BE2C (cell line): ENCODE results near the gene DHX16.

Experiments used
- DNase-seq: peaks from one replicate; pipeline ENCODE4 v3.0.0-alpha.2; 2020
- H3K27me3 ChIP-seq: fragments of 250-450 bp; sonication (Bioruptor Pico); 2 replicates; pipeline ENCODE4 v1.5.1; 2020; ENCODE audit warnings: mild to moderate bottlenecking
- H3K36me3 ChIP-seq: fragments of 250-450 bp; sonication (Bioruptor Pico); 2 replicates; pipeline ENCODE4 v1.5.1; 2020; ENCODE audit warnings: mild to moderate bottlenecking
- H3K4me1 ChIP-seq: fragments of 250-450 bp; sonication (Bioruptor Pico); 2 replicates; pipeline ENCODE4 v1.5.1; 2020
- H3K4me3 ChIP-seq: 2 replicates; pipeline ENCODE4 v1.5.1; 2011; ENCODE audit warnings: low read depth, low read length
- H3K9me3 ChIP-seq: fragments of 250-450 bp; sonication (Bioruptor Pico); 2 replicates; pipeline ENCODE4 v1.5.1; 2020
- CTCF ChIP-seq: IDR thresholded peaks from 2 replicates; pipeline ENCODE4 v1.5.1; 2012; ENCODE audit warnings: mild to moderate bottlenecking, low read depth, low read length

DHX16 gene

GRCh38 chr6:30700340-30700739 lies 27.5 kb upstream of the DHX16 start:
- no peak for TF ChIP-seq CTCF
- Histone ChIP-seq H3K9me3 (no peaks in the 10 kb centered on the region), H3K36me3 (peaks cover 4% of the 10 kb centered on the region), H3K4me1 (no peaks in the 10 kb centered on the region), H3K27me3 (no peaks in the 10 kb centered on the region), H3K4me3 (no peak overlapping the region)
- no peak for DNase-seq

GRCh38 chr6:30696432-30696831 lies 23.6 kb upstream of the DHX16 start:
- Histone ChIP-seq H3K4me1 (no peaks in the 10 kb centered on the region), H3K27me3 (no peaks in the 10 kb centered on the region), H3K36me3 (no peaks in the 10 kb centered on the region), H3K4me3 (no peak overlapping the region), H3K9me3 (no peaks in the 10 kb centered on the region)
- TF ChIP-seq CTCF = no peak
- no peak for DNase-seq

DNA sequence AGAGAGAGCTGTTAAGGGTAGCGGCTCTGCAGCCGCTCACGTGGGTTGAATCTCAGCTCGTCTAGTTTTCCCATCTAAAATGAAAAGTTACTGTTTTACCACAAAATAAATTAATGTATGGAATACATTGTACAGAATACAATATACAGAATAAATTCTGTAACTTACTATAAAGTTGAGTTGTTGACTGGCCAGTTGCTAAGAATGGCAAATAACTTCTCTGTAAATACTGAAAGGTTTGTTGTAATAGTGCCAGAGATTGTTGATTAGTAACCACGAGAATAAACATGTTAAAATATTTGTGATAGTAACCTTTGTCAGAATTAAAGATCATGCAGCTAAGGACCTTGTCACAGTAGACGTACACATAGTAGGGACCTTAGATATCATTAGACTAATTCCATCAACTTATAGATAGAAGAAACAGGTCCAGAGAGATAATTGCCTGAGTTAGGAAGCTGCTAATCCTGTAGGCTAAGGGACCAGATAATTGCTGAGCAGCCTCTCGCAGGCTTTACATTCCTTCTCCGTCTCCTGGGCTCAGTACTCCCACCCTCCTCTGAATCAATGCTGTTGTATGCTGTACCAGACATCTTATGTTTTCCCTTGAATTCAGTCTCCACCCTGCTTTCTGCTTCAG lies 18.5 kb upstream of the DHX16 start:
- no peak for DNase-seq
- H3K4me3 ChIP-seq = peak overlapping the region; percentile 95
- no peaks in the 10 kb centered on the region for H3K27me3 ChIP-seq
- H3K4me1 ChIP-seq = peaks cover 5% of the 10 kb centered on the region; the same call in 1 of the 2 replicates
- H3K9me3 ChIP-seq = no peaks in the 10 kb centered on the region
- peaks cover 5% of the 10 kb centered on the region for H3K36me3 ChIP-seq
- no peak for TF ChIP-seq CTCF

DNA sequence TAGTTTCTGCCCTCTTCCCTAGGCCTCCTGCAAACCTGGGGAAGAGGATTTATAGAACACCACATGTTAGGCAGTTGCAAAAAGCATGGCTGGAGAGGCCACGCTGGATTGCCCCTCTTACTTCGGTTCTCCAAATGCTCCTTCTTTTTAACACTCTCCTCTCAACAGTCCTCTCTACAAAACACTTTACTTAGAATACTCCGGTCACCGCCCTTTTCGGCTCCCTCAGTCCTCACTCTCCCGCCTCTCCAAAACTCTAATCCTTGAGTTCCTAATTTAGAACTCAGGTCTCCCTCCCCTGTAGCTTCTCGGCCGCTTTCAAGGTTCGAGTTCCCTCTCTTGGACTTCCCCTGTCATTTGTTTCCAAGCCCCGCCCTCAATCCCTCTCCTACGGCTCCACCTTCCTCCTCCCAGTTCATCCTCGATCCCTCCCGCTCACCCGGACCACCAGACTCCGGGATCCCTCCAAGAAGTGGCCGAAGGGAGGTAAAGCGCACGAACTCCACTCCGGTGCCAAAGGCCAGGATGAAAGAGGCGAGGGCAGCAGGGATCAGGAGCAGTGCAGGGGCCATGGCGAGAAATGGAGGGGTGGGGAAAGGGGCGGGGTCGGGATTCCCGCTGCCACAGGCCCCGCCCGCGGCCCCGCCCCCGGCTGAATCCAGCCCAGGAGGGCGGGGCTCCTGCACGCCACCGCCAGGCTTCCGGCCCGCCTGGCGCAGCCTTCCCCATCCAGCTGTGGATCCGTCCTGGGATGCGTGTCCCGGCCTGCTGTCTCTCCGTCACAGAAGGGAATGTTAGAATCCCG lies 17.8 kb upstream of the DHX16 start, which contains the start of gene NRM:
NRM (minus strand) TSS at position 582 of the 805 bp plus-strand sequence; CDS start at position 572, 10 bp downstream.
- TF ChIP-seq CTCF = no peak
- Histone ChIP-seq H3K4me3 (peak within 1 kb of the TSS; percentile 95), H3K27me3 (no peaks in the 10 kb centered on the region), H3K9me3 (no peaks in the 10 kb centered on the region), H3K4me1 (peaks cover 5% of the 10 kb centered on the region; the same call in 1 of the 2 replicates), H3K36me3 (peaks cover 5% of the 10 kb centered on the region)
- peak; percentile 95 for DNase-seq

DNA sequence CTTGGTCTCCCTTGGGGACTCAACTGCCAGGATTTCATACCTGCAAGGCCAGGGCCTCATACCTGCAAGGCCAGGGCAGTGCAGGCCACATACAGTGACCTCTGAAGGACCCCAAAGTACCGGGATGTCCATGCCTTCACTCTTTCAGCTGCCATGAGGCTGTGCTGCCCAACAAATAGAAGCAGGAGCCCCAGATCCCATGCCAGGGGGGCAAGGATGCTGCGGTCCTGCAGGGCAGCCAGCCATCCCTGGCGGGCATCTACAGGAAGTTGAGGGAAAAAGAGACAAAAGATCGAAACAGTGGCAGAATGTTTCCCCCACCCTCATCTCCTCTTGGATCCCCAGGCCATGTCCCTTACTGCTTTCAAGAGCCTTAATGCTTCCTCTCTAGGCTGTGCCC lies 17.2 kb upstream of the DHX16 start:
- H3K4me1 ChIP-seq = peaks cover 9% of the 10 kb centered on the region; the same call in 1 of the 2 replicates
- DNase-seq = no peak
- H3K36me3 ChIP-seq = peaks cover 5% of the 10 kb centered on the region
- no peaks in the 10 kb centered on the region for H3K27me3 ChIP-seq
- no peak for TF ChIP-seq CTCF
- H3K9me3 ChIP-seq = no peaks in the 10 kb centered on the region
- peak overlapping the region; percentile 95 for H3K4me3 ChIP-seq
